Body of pancreas (tissue), 4 donors: ENCODE measurements around the gene DIDO1. TPM values are rescaled to one million over a fixed set of nuclear protein-coding genes. Genes with fewer than 3 reads are reported as not detected.

Experiments
- ATAC-seq: fragments of 150-250 bp; one replicate; pipeline ENCODE4 v1.9.1; 2016
- DNase-seq, 4 donors: peaks; one replicate each; pipeline ENCODE4 v3.0.0-alpha.2; 2019
- H3K27ac ChIP-seq, 4 donors: fragments of 200-600 bp; sonication (generic); 1 replicate in 3 of 4; 2 replicates in 1 of 4; pipeline versions ENCODE4 v1.5.1 to v1.6.1; 2016 to 2019; ENCODE audit warnings: mild to moderate bottlenecking in 1 of 4, mixed read lengths in 1 of 4, moderate library complexity in 1 of 4
- H3K27me3 ChIP-seq, 2 donors: fragments of 200-600 bp; sonication (generic); one replicate each; pipeline ENCODE4 v1.6.0; 2016; ENCODE audit warnings: mild to moderate bottlenecking in 1 of 2
- H3K36me3 ChIP-seq, 2 donors: fragments of 200-600 bp; sonication (generic); replicated peaks in 1 of 2; 2 replicates each; pipeline ENCODE4 v1.5.1; 2016; ENCODE audit warnings: low read depth in 2 of 2; ENCODE audit not compliant: insufficient read depth in 1 of 2
- H3K4me1 ChIP-seq: fragments of 200-600 bp; sonication (generic); one replicate; pipeline ENCODE4 v1.6.0; 2016
- H3K4me3 ChIP-seq, 2 donors: fragments of 200-600 bp; sonication (generic); 1 replicate in 1 of 2; 2 replicates in 1 of 2; pipeline ENCODE4 v1.5.1; 2016 to 2019
- H3K9me3 ChIP-seq, 3 donors: fragments of 200-600 bp; sonication (generic); 1 replicate in 2 of 3; 2 replicates in 1 of 3; pipeline ENCODE4 v1.5.1; 2016
- CTCF ChIP-seq, 7 experiments: fragments of 450-650 bp in 4 of 7; fragments of 200-600 bp in 3 of 7; sonication (generic) in 3 of 7; IDR thresholded peaks; one replicate each; pipeline ENCODE4 v1.5.1; 2016 to 2019; ENCODE audit warnings: antibody characterized with exemption in 7 of 7
- POLR2A ChIP-seq, 3 donors: fragments of 450-650 bp; IDR thresholded peaks; one replicate each; pipeline ENCODE4 v1.6.1; 2016; ENCODE audit warnings: antibody characterized with exemption in 3 of 3, mild to moderate bottlenecking in 2 of 3
- WGBS, 2 donors: methylation state at CpG; one replicate each; pipeline ENCODE4 v1.1.5; 2017; 5-methylcytosine and 5-hydroxymethylcytosine counted together
- intact Hi-C: fragments of 100-400 bp; cut with DNase I; formaldehyde crosslinking; loops from one replicate; pipeline ENCODE4 v1.15.1; 2023
- total RNA-seq, 2 donors: library from RNA; depleted of rRNA; stranded (reverse); fragments of >200 nt; gene quantifications; one replicate each; pipeline ENCODE4 v1.1.0, GENCODE V29; 2016

The DIDO1 gene
- total RNA-seq, 2 donors from 2014 or later, result 38.4 to 51.7 TPM

GRCh38 chr20:62832951-62833391 is 93.3 kb downstream of the DIDO1 start:
- H3K27me3 ChIP-seq, result no peaks in the 10 kb centered on the region
- DNase-seq (peak in 2 of 4 donors; percentile 68 to 73), ATAC-seq (peak; percentile 17)
- WGBS, 2 donors, result 28 to 34% methylated on average over 13 to 14 of the region's 14 CpGs
- TF ChIP-seq CTCF (IDR thresholded peaks at IDR 0.05) (no peak), POLR2A (IDR thresholded peaks at IDR 0.05) (no peak)
- H3K36me3 ChIP-seq, result no peaks in the 10 kb centered on the region
- no peak overlapping the region for H3K4me3 ChIP-seq
- H3K9me3 ChIP-seq, result no peaks in the 10 kb centered on the region
- intact Hi-C loops, result no loop called here
- peak overlapping the region; percentile 54 to 78 (median 70) for H3K27ac ChIP-seq
- peaks cover 27% of the 10 kb centered on the region for H3K4me1 ChIP-seq

- no peaks in the 10 kb centered on the region for H3K9me3 ChIP-seq
- peak overlapping the region; percentile 54 to 78 (median 70) for H3K27ac ChIP-seq
- ATAC-seq (peak; percentile 45), DNase-seq (peak in 3 of 4 donors; percentile 42 to 83 (median 82))
- WGBS, 2 donors, result 35 to 46% methylated on average over 15 to 21 of the region's 22 CpGs
- no peaks in the 10 kb centered on the region for H3K36me3 ChIP-seq
- no peaks in the 10 kb centered on the region for H3K27me3 ChIP-seq
- no peak overlapping the region for H3K4me3 ChIP-seq
- peaks cover 27% of the 10 kb centered on the region for H3K4me1 ChIP-seq
- no peak for TF ChIP-seq CTCF (IDR thresholded peaks at IDR 0.05)
- no peak for TF ChIP-seq POLR2A (IDR thresholded peaks at IDR 0.05)
- intact Hi-C loops, result no loop called here
Measured at GRCh38 chr20:62832212-62832922, 93.9 kb downstream of the DIDO1 start.

GRCh38 chr20:62831854-62832211 is 94.5 kb downstream of the DIDO1 start:
- 63 to 70% methylated on average over 4 to 10 of the region's 10 CpGs for WGBS, 2 donors

GRCh38 chr20:62831361-62831788 is 94.9 kb downstream of the DIDO1 start:
- ATAC-seq (peak; percentile 82), DNase-seq (peak; percentile 69 to 83 (median 81))
- H3K9me3 ChIP-seq, result no peaks in the 10 kb centered on the region
- no peaks in the 10 kb centered on the region for H3K36me3 ChIP-seq
- no peaks in the 10 kb centered on the region for H3K27me3 ChIP-seq
- peaks cover 27% of the 10 kb centered on the region for H3K4me1 ChIP-seq
- peak overlapping the region; percentile 44 to 78 (median 70) for H3K27ac ChIP-seq
- intact Hi-C loops, result no loop called here
- TF ChIP-seq CTCF (IDR thresholded peaks at IDR 0.05) (no peak), POLR2A (IDR thresholded peaks at IDR 0.05) (no peak)
- no peak overlapping the region for H3K4me3 ChIP-seq
- WGBS, 2 donors, result 38 to 40% methylated on average over 1 to 10 of the region's 10 CpGs

More at GRCh38 chr20:62831854-62832211, 94.5 kb downstream of the DIDO1 start:
- Histone ChIP-seq H3K9me3 (no peaks in the 10 kb centered on the region), H3K27me3 (no peaks in the 10 kb centered on the region), H3K4me1 (peaks cover 27% of the 10 kb centered on the region), H3K36me3 (no peaks in the 10 kb centered on the region), H3K27ac (peak overlapping the region in 3 of 4 donors; percentile 69 to 78 (median 72)), H3K4me3 (no peak overlapping the region)
- intact Hi-C loops, result no loop called here
- no peak for DNase-seq
- peak; percentile 4 for ATAC-seq
- TF ChIP-seq POLR2A (IDR thresholded peaks at IDR 0.05), result no peak
- no peak for TF ChIP-seq CTCF (IDR thresholded peaks at IDR 0.05)
